ENCODE measurements around the gene WDR59.

Gene WDR59

DNA sequence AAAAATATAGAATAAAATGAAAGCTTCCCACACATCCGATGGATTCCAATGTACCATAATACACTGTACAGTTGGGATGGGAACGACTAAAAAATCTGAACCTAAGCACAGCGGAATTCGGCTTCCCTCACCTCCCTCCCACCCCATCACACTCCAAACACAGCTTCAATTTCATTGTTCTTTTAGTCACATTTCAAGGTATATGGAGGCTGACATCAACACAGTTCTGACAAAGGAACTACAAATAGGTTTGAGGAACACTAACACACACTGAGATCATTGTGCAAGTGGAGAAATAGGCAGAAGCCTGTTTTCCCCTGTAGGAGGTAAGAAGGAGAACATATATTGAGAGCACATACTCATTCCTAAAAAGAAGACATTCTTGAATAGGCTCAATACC, 85.1 kb downstream of the WDR59 start:
- Histone ChIP-seq H3K79me1 (ENCODE audit: low read length) (no peaks in the 10 kb centered on the region), H4K8ac (ENCODE audit: low read depth, low read length) (no peak overlapping the region), H2AK5ac (ENCODE audit: low read length) (no peak overlapping the region), H3K14ac (ENCODE audit: low read length) (no peak overlapping the region), H3K36me3 (ENCODE audit: control insufficient read depth in 1 of 2, insufficient read depth in 2 of 2, low read length in 2 of 2) (peaks cover 5 to 12% of the 10 kb centered on the region in 2 experiments), H3K27ac (ENCODE audit: low read depth, low read length) (no peak overlapping the region), H3K4ac (ENCODE audit: low read depth, low read length) (no peak overlapping the region), H3K4me2 (ENCODE audit: low read length) (no peak overlapping the region), H3K18ac (ENCODE audit: low read length) (no peak overlapping the region), H3K79me2 (ENCODE audit: control insufficient read depth, insufficient read depth, low read length, poor library complexity) (no peaks in the 10 kb centered on the region), H2AFZ (ENCODE audit: insufficient read depth, low read length, poor library complexity) (no peak overlapping the region), H3K27me3 (ENCODE audit: insufficient read depth, low read length) (no peaks in the 10 kb centered on the region), H2BK12ac (ENCODE audit: low read length) (no peak overlapping the region), H3K4me3 (ENCODE audit: low read depth, low read length) (no peak overlapping the region), H3K4me1 (ENCODE audit: control insufficient read depth in 1 of 2, insufficient read depth in 2 of 2, low read length in 2 of 2) (no peaks in the 10 kb centered on the region), H3K9ac (ENCODE audit: low read length) (no peak overlapping the region), H2BK120ac (ENCODE audit: insufficient read depth, low read length, poor library complexity) (no peak overlapping the region), H3K9me3 (ENCODE audit: insufficient read depth, low read depth, low read length) (no peaks in the 10 kb centered on the region), H4K12ac (ENCODE audit: low read depth, low read length) (no peak overlapping the region), H2BK5ac (ENCODE audit: low read depth, low read length, poor library complexity) (no peak overlapping the region), H4K91ac (ENCODE audit: low read depth, low read length) (no peak overlapping the region), H3K23ac (ENCODE audit: low read length) (no peak overlapping the region)
- no peak for DNase-seq
- no CpG with 5 or more reads among the region's 4 CpGs for WGBS (ENCODE audit: extremely low coverage, insufficient coverage, insufficient read length)

DNA sequence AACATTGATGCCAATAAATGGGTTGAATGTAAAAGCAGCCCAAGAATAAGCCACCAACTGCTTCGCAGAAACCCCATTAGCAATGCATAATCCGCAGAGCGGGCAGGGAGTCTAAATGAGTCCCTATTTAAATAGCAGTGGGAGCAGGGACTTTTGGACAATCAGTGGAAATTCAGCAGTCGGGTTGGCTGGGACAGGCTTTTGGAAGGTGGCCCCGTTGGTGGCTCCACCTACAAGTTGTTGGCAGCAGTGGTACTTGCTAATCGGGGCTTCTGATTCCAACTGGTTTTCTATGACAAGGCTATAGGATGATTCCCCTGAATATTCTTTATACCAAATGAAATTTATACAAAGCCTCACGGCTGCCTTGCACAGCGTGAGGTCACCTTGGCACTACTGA, 86.3 kb downstream of the WDR59 start:
- Histone ChIP-seq H3K4me2 (ENCODE audit: low read length) (no peak overlapping the region), H2AFZ (ENCODE audit: insufficient read depth, low read length, poor library complexity) (no peak overlapping the region), H2BK5ac (ENCODE audit: low read depth, low read length, poor library complexity) (no peak overlapping the region), H3K27me3 (ENCODE audit: insufficient read depth, low read length) (no peaks in the 10 kb centered on the region), H4K12ac (ENCODE audit: low read depth, low read length) (no peak overlapping the region), H4K8ac (ENCODE audit: low read depth, low read length) (no peak overlapping the region), H3K27ac (ENCODE audit: low read depth, low read length) (no peak overlapping the region), H3K36me3 (ENCODE audit: control insufficient read depth in 1 of 2, insufficient read depth in 2 of 2, low read length in 2 of 2) (peaks cover 3 to 9% of the 10 kb centered on the region in 2 experiments), H2BK120ac (ENCODE audit: insufficient read depth, low read length, poor library complexity) (no peak overlapping the region), H2AK5ac (ENCODE audit: low read length) (no peak overlapping the region), H4K91ac (ENCODE audit: low read depth, low read length) (no peak overlapping the region), H3K18ac (ENCODE audit: low read length) (no peak overlapping the region), H3K4me3 (ENCODE audit: low read depth, low read length) (no peak overlapping the region), H3K79me2 (ENCODE audit: control insufficient read depth, insufficient read depth, low read length, poor library complexity) (no peaks in the 10 kb centered on the region), H3K9ac (ENCODE audit: low read length) (no peak overlapping the region), H3K23ac (ENCODE audit: low read length) (no peak overlapping the region), H3K4ac (ENCODE audit: low read depth, low read length) (no peak overlapping the region), H3K79me1 (ENCODE audit: low read length) (no peaks in the 10 kb centered on the region), H3K14ac (ENCODE audit: low read length) (no peak overlapping the region), H3K4me1 (ENCODE audit: control insufficient read depth in 1 of 2, insufficient read depth in 2 of 2, low read length in 2 of 2) (no peaks in the 10 kb centered on the region), H3K9me3 (ENCODE audit: insufficient read depth, low read depth, low read length) (no peaks in the 10 kb centered on the region), H2BK12ac (ENCODE audit: low read length) (no peak overlapping the region)
- no peak for DNase-seq
- no CpG with 5 or more reads among the region's 8 CpGs for WGBS (ENCODE audit: extremely low coverage, insufficient coverage, insufficient read length)

DNA sequence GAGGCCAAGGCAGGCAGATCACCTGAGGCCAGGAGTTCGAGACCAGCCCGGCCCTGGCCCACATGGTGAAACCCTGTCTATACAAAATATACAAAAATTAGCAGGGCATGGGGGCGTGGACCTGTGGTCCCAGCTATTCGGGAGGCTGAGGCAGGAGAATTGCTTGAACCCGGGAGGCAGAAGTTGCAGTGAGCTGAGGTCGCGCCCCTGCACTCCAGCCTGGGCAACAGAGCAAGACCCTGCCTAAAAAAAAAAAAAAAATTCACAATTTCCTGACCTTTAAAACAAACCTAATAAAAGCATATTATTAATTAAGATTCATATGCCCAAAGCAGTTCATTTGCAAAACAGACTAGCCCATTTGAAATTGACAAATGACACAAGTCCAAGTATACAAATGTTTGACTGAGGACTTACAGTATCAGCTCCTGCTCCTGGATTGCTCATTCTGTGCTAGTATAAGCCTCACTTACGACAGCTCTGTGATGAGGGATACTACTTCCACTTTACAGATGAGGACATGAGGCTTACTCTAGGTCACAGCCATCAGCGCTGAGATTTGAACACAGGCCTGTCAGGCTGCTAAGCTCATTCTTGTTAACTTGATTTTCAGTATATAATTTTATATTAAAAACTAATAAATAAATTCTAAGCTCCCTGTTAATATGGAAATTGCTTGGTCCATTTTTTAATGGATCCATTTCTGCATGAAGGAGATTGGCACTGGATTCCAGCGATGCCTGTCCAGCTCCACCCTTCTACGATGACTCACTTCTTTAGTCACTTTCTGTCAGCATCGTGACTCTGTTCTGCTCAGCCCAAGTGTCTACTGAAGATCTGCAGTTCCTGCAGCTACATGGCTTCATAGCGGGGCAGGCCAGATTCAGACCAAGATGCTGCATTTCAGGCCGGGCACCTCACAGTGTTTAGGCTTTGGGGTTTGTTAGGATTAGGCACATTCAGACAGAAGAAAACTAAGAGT, 88.2 kb downstream of the WDR59 start:
- Histone ChIP-seq H2AK5ac (ENCODE audit: low read length) (no peak overlapping the region), H3K79me2 (ENCODE audit: control insufficient read depth, insufficient read depth, low read length, poor library complexity) (no peaks in the 10 kb centered on the region), H3K14ac (ENCODE audit: low read length) (no peak overlapping the region), H3K36me3 (ENCODE audit: control insufficient read depth in 1 of 2, insufficient read depth in 2 of 2, low read length in 2 of 2) (peaks cover 5 to 18% of the 10 kb centered on the region in 2 experiments), H3K4me2 (ENCODE audit: low read length) (no peak overlapping the region), H3K23ac (ENCODE audit: low read length) (no peak overlapping the region), H3K18ac (ENCODE audit: low read length) (no peak overlapping the region), H4K8ac (ENCODE audit: low read depth, low read length) (no peak overlapping the region), H3K9ac (ENCODE audit: low read length) (no peak overlapping the region), H3K27me3 (ENCODE audit: insufficient read depth, low read length) (no peaks in the 10 kb centered on the region), H3K27ac (ENCODE audit: low read depth, low read length) (no peak overlapping the region), H4K12ac (ENCODE audit: low read depth, low read length) (no peak overlapping the region), H3K4me1 (ENCODE audit: control insufficient read depth in 1 of 2, insufficient read depth in 2 of 2, low read length in 2 of 2) (no peaks in the 10 kb centered on the region), H2BK120ac (ENCODE audit: insufficient read depth, low read length, poor library complexity) (no peak overlapping the region), H3K79me1 (ENCODE audit: low read length) (no peaks in the 10 kb centered on the region), H2AFZ (ENCODE audit: insufficient read depth, low read length, poor library complexity) (no peak overlapping the region), H2BK5ac (ENCODE audit: low read depth, low read length, poor library complexity) (no peak overlapping the region), H3K4ac (ENCODE audit: low read depth, low read length) (no peak overlapping the region), H4K91ac (ENCODE audit: low read depth, low read length) (no peak overlapping the region), H3K9me3 (ENCODE audit: insufficient read depth, low read depth, low read length) (no peaks in the 10 kb centered on the region), H3K4me3 (ENCODE audit: low read depth, low read length) (no peak overlapping the region), H2BK12ac (ENCODE audit: low read length) (no peak overlapping the region)
- WGBS (ENCODE audit: extremely low coverage, insufficient coverage, insufficient read length) = no CpG with 5 or more reads among the region's 14 CpGs
- DNase-seq = peak in 1 of 2 donors; percentile 63

DNA sequence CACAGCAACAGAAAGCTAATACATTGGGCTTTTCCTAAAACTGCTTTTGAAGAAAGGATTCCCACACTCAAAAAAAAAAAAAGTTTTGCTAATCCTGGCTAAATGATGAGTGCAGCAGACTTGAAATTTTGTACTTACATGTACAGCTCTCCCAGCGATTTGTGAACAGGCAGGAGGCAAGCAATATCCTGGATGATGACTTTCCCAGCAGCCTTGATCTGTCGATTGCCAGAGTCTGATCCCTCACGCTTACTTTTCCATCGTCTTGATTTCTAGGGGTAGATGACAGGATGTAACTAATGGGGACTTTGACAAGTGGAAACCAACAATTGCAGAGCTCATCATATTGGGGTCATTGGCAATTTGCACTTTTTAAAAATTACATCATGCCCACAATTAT, 91.4 kb downstream of the WDR59 start:
- no peak overlapping the region for H3K18ac ChIP-seq (ENCODE audit: low read length)
- peaks cover 13 to 21% of the 10 kb centered on the region in 2 experiments for H3K36me3 ChIP-seq (ENCODE audit: control insufficient read depth in 1 of 2, insufficient read depth in 2 of 2, low read length in 2 of 2)
- no peak for DNase-seq
- no CpG with 5 or more reads among the region's 4 CpGs for WGBS (ENCODE audit: extremely low coverage, insufficient coverage, insufficient read length)
- no peaks in the 10 kb centered on the region for H3K79me1 ChIP-seq (ENCODE audit: low read length)
- no peak overlapping the region for H2BK12ac ChIP-seq (ENCODE audit: low read length)
- no peaks in the 10 kb centered on the region for H3K9me3 ChIP-seq (ENCODE audit: insufficient read depth, low read depth, low read length)
- H4K91ac ChIP-seq (ENCODE audit: low read depth, low read length) = no peak overlapping the region
- H3K27me3 ChIP-seq (ENCODE audit: insufficient read depth, low read length) = no peaks in the 10 kb centered on the region
- no peak overlapping the region for H4K12ac ChIP-seq (ENCODE audit: low read depth, low read length)
- no peak overlapping the region for H3K4me3 ChIP-seq (ENCODE audit: low read depth, low read length)
- H3K27ac ChIP-seq (ENCODE audit: low read depth, low read length) = no peak overlapping the region
- no peak overlapping the region for H3K9ac ChIP-seq (ENCODE audit: low read length)
- no peak overlapping the region for H3K4ac ChIP-seq (ENCODE audit: low read depth, low read length)
- H3K14ac ChIP-seq (ENCODE audit: low read length) = no peak overlapping the region
- no peak overlapping the region for H2BK5ac ChIP-seq (ENCODE audit: low read depth, low read length, poor library complexity)
- H3K4me2 ChIP-seq (ENCODE audit: low read length) = no peak overlapping the region
- H4K8ac ChIP-seq (ENCODE audit: low read depth, low read length) = no peak overlapping the region
- H2BK120ac ChIP-seq (ENCODE audit: insufficient read depth, low read length, poor library complexity) = no peak overlapping the region
- H3K4me1 ChIP-seq (ENCODE audit: control insufficient read depth in 1 of 2, insufficient read depth in 2 of 2, low read length in 2 of 2) = no peaks in the 10 kb centered on the region
- no peak overlapping the region for H2AFZ ChIP-seq (ENCODE audit: insufficient read depth, low read length, poor library complexity)
- no peak overlapping the region for H3K23ac ChIP-seq (ENCODE audit: low read length)
- no peak overlapping the region for H2AK5ac ChIP-seq (ENCODE audit: low read length)
- H3K79me2 ChIP-seq (ENCODE audit: control insufficient read depth, insufficient read depth, low read length, poor library complexity) = no peaks in the 10 kb centered on the region

All from trophoblast cell (in vitro differentiated cells and primary cell).